HG03066 (cell line): ENCODE data around the gene WDFY2.
A peak's percentile ranks its signal among the peaks of the same experiment; 100 is the strongest.

Experiments
- ATAC-seq: cut with Tn5 transposase; IDR thresholded peaks from one replicate; pipeline ENCODE4 v1.9.1; 2021; ENCODE audit warnings: low read depth; ENCODE audit not compliant: unreplicated experiment

WDFY2 gene

GRCh38 chr13:51763486-51763885 lies 179.2 kb downstream of the WDFY2 start:
- no peak for ATAC-seq

DNA sequence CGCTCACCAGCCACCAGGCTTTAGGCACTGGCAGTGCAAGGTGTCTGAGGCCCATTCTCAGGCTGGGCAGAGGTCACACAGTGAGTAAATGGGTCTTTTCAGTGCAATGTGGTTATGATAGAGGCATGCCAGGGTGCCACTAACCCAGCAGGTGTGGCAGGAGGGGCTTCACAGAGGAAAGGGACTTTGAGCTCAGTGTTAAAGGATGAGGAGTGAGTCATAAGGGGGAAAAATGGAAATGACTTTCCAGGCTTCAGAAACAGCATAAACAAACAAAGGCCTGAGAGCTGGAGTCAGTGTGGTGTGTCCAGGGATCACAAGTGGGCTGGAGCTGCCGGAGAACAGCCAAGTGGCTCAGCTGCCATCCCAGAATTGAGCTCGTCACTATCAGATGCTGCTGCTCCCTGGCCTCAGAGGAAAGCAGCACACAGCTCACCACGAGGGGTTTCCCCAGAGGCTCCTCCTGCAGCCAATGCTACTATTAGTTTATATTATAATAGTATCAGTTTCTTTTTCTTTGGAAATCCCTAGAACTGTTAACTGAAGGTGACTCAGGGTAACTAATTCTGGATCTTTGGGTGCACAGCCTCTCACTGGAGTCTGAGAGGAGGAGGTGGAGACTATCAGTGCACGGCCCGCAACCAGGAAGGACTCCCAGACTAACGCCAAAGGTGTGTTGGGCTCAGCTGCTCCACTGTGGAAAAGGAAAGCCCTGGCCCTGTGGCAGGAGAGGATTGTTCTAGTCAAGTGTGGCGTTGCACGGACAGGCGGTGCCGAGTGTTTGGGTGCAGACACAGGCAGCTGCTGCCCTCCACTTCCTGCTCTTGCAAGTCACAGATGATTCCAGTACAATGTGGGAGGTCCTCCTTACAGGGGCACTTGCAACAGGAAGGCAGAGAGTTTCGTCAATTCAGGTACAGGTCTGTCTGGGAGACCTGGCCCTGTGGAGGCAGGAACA lies 180.2 kb downstream of the WDFY2 start:
- peak; percentile 89 for ATAC-seq

GRCh38 chr13:51765142-51765515 lies 180.9 kb downstream of the WDFY2 start:
- no peak for ATAC-seq

DNA sequence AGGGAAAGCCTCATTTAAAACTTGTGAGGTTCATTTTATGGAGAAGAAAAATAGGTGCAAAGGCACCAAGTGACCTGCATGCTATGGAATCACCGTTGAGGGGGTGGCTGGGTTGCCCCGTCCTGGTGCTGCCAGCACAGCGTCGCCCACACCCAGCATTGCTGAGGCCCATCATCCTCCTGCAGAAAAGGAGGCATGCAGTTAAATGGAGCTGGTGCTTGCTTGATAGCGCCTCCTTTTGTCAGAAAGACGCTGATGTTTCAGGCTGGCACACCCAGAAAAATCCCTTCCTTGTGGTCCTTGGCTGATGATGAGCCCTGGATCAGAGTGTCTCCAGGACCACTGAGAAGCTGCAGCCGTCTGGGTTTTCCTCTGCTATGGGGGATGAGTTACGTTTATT lies 182.8 kb downstream of the WDFY2 start:
- ATAC-seq, result no peak

DNA sequence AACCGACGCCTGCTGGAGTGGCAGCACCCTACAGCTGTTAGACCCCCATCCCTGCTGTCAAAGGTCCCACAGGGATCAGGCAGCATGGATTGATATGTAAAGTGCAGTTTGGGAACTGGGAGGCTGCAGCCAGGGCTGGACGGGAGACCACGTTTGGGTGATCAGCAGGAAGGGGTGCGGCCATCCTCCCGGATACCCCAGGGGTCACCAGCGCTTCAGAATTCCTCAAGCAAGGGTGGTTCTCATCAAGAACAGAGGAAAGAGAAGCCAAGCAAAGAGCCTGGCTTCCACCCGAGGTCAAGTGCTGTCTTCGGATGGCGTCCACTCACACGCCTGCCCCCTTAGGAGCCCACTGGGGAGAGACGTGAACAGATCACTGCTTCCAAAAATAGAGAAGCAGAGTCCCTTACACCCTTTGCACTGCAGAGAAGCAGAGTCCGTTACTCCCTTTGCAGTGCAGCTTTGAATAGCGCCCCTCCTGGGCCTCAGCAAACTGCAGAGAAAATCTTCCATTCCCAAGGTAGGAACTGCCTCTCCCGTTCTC lies 184.2 kb downstream of the WDFY2 start:
- ATAC-seq, result no peak

DNA sequence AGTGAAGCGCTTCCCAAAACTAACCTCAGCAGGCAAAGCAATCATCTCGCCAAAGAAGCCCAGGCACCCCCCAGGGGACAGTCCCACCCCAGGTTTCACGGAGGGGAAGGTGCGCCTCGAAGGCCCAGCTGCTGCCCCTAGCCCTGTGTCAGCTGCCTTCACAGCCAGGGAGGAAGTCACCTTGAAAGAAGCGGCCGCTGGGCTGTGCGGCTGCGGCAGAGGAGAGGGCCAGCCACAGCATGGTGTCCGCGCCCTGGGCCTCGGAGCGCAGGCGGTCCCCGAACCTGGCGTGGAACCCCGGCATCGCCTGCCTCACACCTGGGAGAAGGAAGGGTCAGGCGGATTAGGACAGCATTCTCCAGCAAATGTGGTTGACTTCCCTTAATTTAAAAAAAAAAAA lies 184.7 kb downstream of the WDFY2 start:
- ATAC-seq, result no peak

DNA sequence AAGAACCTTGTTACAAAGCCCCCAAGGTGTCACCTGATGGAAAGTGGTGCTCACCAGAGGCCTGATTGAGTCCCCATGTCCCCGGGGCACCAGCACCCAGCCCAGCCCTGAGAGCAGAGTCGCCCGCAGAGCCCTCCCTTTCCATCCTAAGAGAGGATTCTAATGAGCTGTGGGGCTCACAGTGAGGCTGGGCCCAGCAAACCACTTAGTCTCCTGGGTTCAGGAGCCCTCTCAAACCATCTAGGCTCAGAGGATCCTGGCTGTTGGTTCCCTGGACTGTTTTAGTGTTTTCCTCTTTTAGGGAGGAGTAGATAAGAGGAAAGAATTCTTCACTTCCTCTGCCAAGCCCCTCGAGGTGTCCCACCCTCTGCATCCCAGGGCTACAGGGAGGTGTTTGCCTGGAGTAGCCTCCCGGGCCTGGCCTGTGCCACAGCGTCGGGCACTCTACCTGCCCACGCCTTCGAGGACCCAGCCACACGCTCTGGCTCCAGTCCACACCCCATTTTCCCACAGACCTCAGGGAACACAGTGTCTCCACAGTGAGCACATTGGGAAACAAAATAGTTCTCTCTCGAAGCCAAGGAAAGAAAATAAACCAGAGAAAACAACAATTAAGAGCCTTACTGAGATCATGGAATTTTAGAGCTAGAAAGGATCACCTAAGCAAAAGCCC lies 185.3 kb downstream of the WDFY2 start:
- ATAC-seq, result no peak

- no peak for ATAC-seq
These were observed 185.9 kb downstream of the WDFY2 start for GRCh38 chr13:51770160-51770559.

GRCh38 chr13:51770681-51771417 lies 186.6 kb downstream of the WDFY2 start:
- ATAC-seq, result no peak

DNA sequence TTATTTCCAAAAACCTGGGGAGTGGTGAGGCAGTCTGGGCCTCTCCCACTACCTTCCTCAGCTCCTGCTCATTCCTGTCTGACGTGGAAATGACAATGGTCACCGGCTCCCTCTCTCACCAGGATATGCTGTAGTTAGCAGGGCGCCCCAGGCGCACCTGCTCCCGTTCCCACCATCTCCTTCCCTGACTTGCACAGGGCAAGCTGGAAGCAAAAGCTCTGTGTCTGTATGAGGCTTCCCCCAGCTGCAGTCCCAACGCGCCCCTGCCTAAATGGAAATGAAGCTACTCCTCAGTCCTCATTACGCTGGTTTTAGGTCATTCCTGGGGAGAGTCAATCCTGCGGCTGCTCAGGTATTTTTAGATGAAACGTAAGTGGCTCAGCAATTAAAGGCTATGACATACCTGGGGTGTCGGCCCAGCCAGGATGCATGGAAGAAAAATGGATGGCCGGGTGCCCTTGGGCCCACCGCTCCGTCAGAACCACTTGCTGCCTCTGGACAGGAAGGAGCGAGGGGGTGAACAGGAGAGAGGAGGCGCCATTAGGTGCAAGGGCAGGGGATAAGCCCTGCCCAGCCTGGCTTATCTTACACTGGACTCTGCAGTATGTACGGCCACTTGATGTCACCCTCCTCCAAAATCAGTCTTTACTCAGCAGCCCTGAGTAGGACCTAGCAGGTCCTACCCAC lies 187.3 kb downstream of the WDFY2 start:
- no peak for ATAC-seq

DNA sequence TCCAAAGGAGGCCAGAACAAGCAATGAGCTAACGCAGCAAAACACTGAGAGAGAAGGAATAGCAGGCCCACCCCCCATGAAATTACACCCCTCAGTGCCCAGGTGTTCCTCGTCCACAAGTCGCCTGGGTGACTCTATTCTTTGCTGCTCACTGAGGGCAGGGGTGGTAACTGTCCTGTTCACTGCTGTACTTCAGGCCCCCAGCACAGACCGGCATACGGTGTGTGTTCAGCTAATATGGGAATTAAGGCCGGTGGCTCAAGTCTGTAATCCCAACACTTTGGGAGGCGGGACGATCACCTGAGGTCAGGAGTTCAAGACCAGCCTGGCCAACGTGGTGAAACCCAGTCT lies 187.8 kb downstream of the WDFY2 start:
- ATAC-seq, result no peak

GRCh38 chr13:51772781-51773180 lies 188.5 kb downstream of the WDFY2 start:
- no peak for ATAC-seq

DNA sequence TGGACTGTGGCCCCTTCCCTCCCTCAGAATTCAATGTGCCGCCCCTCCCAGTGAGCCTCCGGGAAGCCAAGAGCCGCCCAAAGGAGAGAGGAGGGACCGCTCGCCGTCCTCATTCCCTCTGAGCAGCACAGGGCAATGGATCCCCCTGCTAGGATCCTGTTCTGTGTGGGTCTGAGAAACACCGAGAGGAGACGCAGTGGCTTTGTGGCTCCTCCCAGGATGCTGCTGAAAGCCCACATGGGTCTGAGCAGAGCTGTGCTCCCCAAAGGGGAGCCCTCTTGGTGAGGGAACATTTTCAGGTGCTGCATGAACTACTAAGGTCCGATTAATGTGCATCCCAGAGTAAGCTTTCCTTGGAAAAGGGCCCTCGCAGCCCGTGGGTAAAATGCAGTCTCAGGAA lies 189.3 kb downstream of the WDFY2 start:
- ATAC-seq, result no peak

DNA sequence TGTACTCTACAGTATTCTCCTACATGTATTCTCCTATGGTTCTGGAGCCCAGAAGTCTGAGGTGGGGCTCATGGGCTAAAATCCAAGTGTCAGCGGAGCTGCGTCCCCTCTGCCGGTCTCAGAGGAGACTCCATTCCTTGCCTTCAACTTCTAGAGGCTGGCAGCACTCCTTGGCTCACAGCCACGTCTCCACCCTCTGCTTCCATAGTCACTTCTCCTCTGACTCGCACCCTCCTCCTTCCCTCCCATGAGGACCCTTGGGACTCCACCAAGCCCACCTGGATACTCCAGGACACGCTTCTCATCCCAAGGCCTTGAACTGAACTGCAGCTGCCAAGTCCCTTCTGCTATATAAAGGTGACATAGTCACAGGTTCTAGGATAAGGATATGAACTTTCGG lies 191.9 kb downstream of the WDFY2 start:
- no peak for ATAC-seq

DNA sequence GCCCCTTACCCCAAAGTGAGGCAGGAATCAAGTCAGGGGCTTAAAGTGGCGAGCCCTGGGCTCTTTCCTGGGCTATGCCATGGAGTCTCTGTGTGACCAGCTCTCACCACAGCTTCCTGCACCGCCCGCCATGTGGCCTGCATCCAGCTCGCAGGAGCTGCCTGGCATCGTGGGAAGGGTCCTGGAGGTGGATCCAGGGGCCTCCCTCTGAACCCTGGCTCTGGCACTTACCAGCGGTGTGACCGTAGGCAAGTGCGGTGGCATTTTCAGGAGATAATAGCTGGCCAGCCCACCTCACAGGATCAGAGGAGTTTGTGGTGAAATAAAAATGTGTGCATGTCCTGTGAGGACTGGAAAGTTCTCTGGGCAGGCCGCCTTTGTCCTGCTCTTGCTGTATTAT lies 193.7 kb downstream of the WDFY2 start:
- ATAC-seq, result no peak

DNA sequence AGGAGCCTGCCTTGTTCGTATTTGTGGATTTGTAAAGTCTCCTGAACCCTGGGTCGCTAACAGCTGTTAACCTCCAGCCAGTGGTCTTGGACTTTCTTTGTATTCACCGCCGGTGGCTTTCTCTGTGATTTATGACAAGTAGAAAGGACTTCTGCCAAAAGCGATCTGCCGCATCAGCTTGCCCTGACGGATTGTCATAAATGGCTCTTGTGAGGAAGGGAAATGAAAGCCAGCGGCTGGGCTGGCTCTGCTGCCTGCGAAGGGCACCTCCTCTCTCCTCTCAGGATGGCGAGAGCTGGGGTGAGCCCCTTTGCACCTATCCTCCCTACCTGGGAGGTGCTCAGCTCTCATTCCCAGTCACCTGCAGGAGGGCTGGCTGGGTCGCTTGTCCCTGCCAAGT lies 194.1 kb downstream of the WDFY2 start:
- ATAC-seq, result no peak

GRCh38 chr13:51780099-51780498 lies 195.8 kb downstream of the WDFY2 start:
- ATAC-seq, result no peak

GRCh38 chr13:51781246-51782022 lies 197.2 kb downstream of the WDFY2 start:
- ATAC-seq, result no peak

GRCh38 chr13:51782026-51782710 lies 197.9 kb downstream of the WDFY2 start:
- ATAC-seq, result no peak
